ENCODE results near the gene GSC2.

The GSC2 gene

DNA sequence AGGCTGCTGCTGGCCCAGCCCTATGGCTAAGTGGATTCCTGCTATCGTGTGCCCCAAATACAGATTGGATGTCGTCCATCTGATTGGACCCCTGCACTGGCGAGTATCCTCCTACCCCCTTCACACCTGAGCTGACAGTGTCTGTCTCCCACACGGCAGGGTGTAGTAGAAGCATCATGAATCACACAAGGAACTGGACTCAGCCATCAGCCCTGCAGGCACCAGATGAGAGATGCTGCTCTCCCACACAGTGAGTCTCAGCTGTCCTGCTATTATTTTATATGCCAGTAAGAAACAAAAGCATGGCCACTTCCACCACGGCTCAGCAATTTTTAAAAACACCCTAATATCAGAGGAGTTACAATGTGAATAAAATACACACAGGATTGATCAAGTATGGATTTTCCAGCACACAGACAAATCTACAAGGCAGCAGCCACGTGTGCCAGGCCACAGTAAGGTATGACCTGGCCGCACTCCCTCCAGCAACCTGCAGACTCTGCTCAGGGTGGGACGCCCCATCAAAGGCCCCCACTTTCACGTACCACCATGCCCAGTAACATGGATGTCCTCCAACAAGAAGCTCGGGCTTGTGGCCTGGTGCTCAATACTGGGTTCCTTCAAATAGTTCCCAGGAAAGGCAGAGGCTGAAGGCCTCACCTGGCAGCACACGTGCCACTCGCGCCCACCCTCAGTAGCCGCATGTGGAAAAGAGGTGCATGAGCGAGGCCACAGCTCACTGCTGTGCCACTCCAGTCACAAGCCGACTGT, 44.9 kb upstream of the GSC2 start:
- TF ChIP-seq TCF12 (IDR thresholded peaks at IDR 0.05; ENCODE audit: low read depth), result no peak

DNA sequence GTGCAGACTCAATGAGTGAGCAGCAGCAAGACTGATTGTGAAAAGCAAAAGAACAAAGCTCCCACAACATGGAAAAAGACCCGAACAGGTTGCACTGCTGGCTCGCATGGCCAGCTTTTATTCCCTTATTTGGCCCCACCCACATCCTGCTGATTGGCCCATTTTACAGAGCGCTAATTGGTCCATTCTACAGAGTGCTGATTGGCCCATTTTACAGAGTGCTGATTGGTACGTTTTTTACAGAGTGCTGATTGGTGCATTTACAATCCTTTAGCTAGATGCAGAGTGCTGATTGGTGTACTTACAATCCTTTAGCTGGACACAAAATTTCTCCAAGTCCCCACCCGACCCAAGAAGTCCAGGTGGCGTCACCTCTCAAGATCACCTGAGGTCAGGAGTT, 43.8 kb upstream of the GSC2 start:
- TF ChIP-seq EP300 (IDR thresholded peaks at IDR 0.05; ENCODE audit: borderline replicate concordance) (no peak), TEAD4 (IDR thresholded peaks at IDR 0.05) (no peak), TAF1 (IDR thresholded peaks at IDR 0.05; ENCODE audit: low read depth) (no peak), NFIC (IDR thresholded peaks at IDR 0.05) (no peak), REST (IDR thresholded peaks at IDR 0.05; ENCODE audit: low read depth) (no peak), EGR1 (IDR thresholded peaks at IDR 0.05) (no peak), YY1 (IDR thresholded peaks at IDR 0.05; ENCODE audit: low read depth) (no peak), CEBPB (IDR thresholded peaks at IDR 0.05) (no peak), CREB1 (IDR thresholded peaks at IDR 0.05; ENCODE audit: low read depth) (no peak), ZBTB7A (IDR thresholded peaks at IDR 0.05; ENCODE audit: low read depth) (no peak), FOXM1 (IDR thresholded peaks at IDR 0.05; ENCODE audit: borderline replicate concordance, low read depth) (no peak), TCF12 (IDR thresholded peaks at IDR 0.05; ENCODE audit: low read depth) (no peak), RAD21 (IDR thresholded peaks at IDR 0.05; ENCODE audit: low read depth) (no peak)
- TF ChIP-seq, protein P1, sequence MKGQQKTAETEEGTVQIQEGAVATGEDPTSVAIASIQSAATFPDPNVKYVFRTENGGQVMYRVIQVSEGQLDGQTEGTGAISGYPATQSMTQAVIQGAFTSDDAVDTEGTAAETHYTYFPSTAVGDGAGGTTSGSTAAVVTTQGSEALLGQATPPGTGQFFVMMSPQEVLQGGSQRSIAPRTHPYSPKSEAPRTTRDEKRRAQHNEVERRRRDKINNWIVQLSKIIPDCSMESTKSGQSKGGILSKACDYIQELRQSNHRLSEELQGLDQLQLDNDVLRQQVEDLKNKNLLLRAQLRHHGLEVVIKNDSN (IDR thresholded peaks at IDR 0.05), result no peak
- TF ChIP-seq, protein P2, sequence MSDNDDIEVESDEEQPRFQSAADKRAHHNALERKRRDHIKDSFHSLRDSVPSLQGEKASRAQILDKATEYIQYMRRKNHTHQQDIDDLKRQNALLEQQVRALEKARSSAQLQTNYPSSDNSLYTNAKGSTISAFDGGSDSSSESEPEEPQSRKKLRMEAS (IDR thresholded peaks at IDR 0.05), result no peak

- TF ChIP-seq FOXM1 (IDR thresholded peaks at IDR 0.05; ENCODE audit: borderline replicate concordance, low read depth), result no peak
Measured at GRCh38 chr22:19187716-19188563, 37.8 kb upstream of the GSC2 start.

- TF ChIP-seq NFIC (IDR thresholded peaks at IDR 0.05), result no peak
- TF ChIP-seq TEAD4 (IDR thresholded peaks at IDR 0.05), result no peak
- TF ChIP-seq, protein P1 (IDR thresholded peaks at IDR 0.05), result no peak
- TF ChIP-seq CREB1 (IDR thresholded peaks at IDR 0.05; ENCODE audit: low read depth), result no peak
Measured at GRCh38 chr22:19184276-19184997, 34.3 kb upstream of the GSC2 start.

DNA sequence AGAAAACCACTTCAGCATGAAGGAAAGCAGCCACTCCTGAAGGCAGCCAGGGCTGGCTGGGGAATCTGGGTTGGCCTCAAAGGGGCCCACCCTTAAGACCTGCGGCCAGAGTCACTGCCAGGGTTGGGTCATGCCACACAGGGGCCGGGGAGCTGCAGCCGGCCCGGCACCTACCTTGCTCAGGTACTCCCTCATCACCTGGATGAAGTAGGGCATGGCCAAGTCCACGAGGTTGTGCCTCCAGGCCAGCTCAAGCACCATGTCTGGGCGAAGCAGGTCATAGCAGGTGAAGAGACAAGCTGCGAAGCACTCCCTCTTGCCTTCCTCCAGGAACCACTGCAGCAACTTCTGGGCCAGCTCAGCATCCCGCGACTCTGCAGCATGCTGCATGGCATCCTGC, 33.1 kb upstream of the GSC2 start:
- TF ChIP-seq, protein P2 (IDR thresholded peaks at IDR 0.05), result no peak
- TF ChIP-seq TCF12 (IDR thresholded peaks at IDR 0.05; ENCODE audit: low read depth) (no peak), NFIC (IDR thresholded peaks at IDR 0.05) (no peak), FOXM1 (IDR thresholded peaks at IDR 0.05; ENCODE audit: borderline replicate concordance, low read depth) (no peak), CREB1 (IDR thresholded peaks at IDR 0.05; ENCODE audit: low read depth) (no peak), TAF1 (IDR thresholded peaks at IDR 0.05; ENCODE audit: low read depth) (no peak), CEBPB (IDR thresholded peaks at IDR 0.05) (no peak), EP300 (IDR thresholded peaks at IDR 0.05; ENCODE audit: borderline replicate concordance) (no peak), YY1 (IDR thresholded peaks at IDR 0.05; ENCODE audit: low read depth) (no peak), EGR1 (IDR thresholded peaks at IDR 0.05) (no peak), ZBTB7A (IDR thresholded peaks at IDR 0.05; ENCODE audit: low read depth) (no peak), REST (IDR thresholded peaks at IDR 0.05; ENCODE audit: low read depth) (no peak), TEAD4 (IDR thresholded peaks at IDR 0.05) (no peak)
- TF ChIP-seq, protein P1 (IDR thresholded peaks at IDR 0.05), result no peak
